Osteoblast (primary cell): ENCODE measurements around the gene STK33. TPM values are rescaled to one million over a fixed set of nuclear protein-coding genes. Genes with fewer than 3 reads are reported as not detected.

ENCODE experiments used
- DNase-seq: peaks from one replicate; pipeline ENCODE4 v3.0.0; 2011; ENCODE audit warnings: low spot score, mixed read lengths; ENCODE audit not compliant: insufficient read length; ENCODE audit errors: missing footprints
- H2AFZ ChIP-seq: 2 replicates; pipeline ENCODE4 v1.6.0; 2011; ENCODE audit warnings: mild to moderate bottlenecking, low read length
- H3K27ac ChIP-seq: 2 replicates; pipeline ENCODE4 v1.5.1; 2011; ENCODE audit warnings: mild to moderate bottlenecking, low read depth, low read length, moderate library complexity
- H3K27me3 ChIP-seq: 2 replicates; pipeline ENCODE4 v1.6.0; 2012; ENCODE audit warnings: mild to moderate bottlenecking, control low read depth, inconsistent platforms, low read length, moderate library complexity; ENCODE audit not compliant: insufficient read depth
- H3K36me3 ChIP-seq: 2 replicates; pipeline ENCODE4 v1.5.1; 2011; ENCODE audit warnings: mild to moderate bottlenecking, low read length, control low read depth, moderate library complexity; ENCODE audit not compliant: insufficient read depth
- H3K4me1 ChIP-seq: 2 replicates; pipeline ENCODE4 v1.5.1; 2011; ENCODE audit warnings: mild to moderate bottlenecking, low read length, control low read depth, moderate library complexity; ENCODE audit not compliant: insufficient read depth
- H3K4me2 ChIP-seq: 2 replicates; pipeline ENCODE4 v1.6.0; 2011; ENCODE audit warnings: mild to moderate bottlenecking, low read length; ENCODE audit not compliant: insufficient read depth
- H3K4me3 ChIP-seq: fragments of 200-600 bp; sonication (generic); 3 replicates; pipeline ENCODE4 v1.5.1; 2012; ENCODE audit warnings: mild to moderate bottlenecking, low read length, inconsistent platforms; ENCODE audit not compliant: insufficient read depth
- H3K79me2 ChIP-seq: 2 replicates; pipeline ENCODE4 v1.6.0; 2012; ENCODE audit warnings: mild to moderate bottlenecking, low read length, control low read depth, inconsistent platforms; ENCODE audit not compliant: insufficient read depth
- H3K9me3 ChIP-seq: 2 replicates; pipeline ENCODE4 v1.5.1; 2011; ENCODE audit warnings: low read depth, low read length, control low read depth
- H4K20me1 ChIP-seq: 2 replicates; pipeline ENCODE4 v1.6.0; 2012; ENCODE audit warnings: mild to moderate bottlenecking, low read length, control low read depth; ENCODE audit not compliant: insufficient read depth
- total RNA-seq: library from RNA; depleted of rRNA; stranded (reverse); fragments of >200 nt; gene quantifications from 2 replicates; pipeline ENCODE4 v1.2.3, GENCODE V29; 2012
- TF ChIP-seq, protein P1 (sequence below): IDR thresholded peaks from 2 replicates; pipeline ENCODE4 v1.5.1; 2011; ENCODE audit warnings: mild to moderate bottlenecking, low read depth, low read length, moderate library complexity; ENCODE audit errors: extremely low read depth

The STK33 gene
- total RNA-seq, 1 donor: 0.72 TPM

DNA sequence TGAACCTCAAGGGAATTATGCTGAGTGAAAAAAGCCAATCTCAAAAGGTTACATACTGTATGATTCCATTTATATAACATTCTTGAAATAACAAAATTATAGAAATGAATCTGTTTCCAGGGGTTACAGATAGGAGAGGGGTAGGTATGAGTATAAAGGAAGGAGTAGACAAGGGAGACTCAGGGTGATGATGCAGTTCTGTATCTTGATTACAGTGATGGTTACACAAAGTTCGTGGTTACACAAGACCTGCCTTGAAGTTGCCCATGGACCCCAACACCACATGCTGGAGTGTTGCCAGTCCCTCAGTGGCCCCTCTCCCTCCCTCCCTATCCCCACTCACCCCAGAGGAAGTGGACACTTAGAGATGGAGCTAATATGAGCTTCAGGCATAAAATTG lies 20.3 kb downstream of the STK33 start:
- Histone ChIP-seq H3K27ac (no peak overlapping the region), H2AFZ (no peak overlapping the region), H3K36me3 (no peaks in the 10 kb centered on the region), H3K79me2 (no peaks in the 10 kb centered on the region), H3K4me3 (no peak overlapping the region), H3K4me1 (no peaks in the 10 kb centered on the region), H3K27me3 (no peaks in the 10 kb centered on the region), H4K20me1 (no peaks in the 10 kb centered on the region), H3K9me3 (no peaks in the 10 kb centered on the region), H3K4me2 (no peak overlapping the region)
- TF ChIP-seq, protein P1, sequence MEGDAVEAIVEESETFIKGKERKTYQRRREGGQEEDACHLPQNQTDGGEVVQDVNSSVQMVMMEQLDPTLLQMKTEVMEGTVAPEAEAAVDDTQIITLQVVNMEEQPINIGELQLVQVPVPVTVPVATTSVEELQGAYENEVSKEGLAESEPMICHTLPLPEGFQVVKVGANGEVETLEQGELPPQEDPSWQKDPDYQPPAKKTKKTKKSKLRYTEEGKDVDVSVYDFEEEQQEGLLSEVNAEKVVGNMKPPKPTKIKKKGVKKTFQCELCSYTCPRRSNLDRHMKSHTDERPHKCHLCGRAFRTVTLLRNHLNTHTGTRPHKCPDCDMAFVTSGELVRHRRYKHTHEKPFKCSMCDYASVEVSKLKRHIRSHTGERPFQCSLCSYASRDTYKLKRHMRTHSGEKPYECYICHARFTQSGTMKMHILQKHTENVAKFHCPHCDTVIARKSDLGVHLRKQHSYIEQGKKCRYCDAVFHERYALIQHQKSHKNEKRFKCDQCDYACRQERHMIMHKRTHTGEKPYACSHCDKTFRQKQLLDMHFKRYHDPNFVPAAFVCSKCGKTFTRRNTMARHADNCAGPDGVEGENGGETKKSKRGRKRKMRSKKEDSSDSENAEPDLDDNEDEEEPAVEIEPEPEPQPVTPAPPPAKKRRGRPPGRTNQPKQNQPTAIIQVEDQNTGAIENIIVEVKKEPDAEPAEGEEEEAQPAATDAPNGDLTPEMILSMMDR: no peak
- DNase-seq: no peak

DNA sequence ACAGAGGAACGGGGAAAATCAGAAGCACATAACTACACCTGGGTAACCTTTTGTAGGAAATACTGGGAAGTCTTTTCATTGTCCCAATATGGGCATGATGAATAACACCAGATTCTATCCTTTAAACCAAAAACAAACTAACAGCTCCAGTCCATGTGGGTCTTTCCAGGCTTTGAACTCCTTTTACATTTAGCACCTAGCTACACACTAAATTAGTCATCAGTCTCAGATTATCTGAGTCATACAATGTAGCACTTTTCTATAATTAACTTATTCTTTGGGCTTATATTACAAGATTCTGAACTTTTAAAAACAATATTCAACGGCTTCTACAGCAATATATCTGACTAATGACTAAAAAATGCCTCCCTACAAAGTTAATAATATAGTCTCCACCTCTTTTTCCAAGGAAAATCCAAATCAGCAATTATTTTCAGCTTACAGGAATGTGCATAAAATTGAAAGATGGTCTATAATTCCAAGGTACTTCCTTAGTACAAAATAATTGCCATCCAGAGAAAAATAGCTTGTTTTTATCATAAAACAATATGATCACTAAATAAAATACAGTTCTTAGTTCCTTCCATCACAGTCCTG lies 26.3 kb downstream of the STK33 start:
- Histone ChIP-seq H3K4me3 (no peak overlapping the region), H3K27me3 (peaks cover 25% of the 10 kb centered on the region), H2AFZ (no peak overlapping the region), H3K27ac (no peak overlapping the region), H4K20me1 (no peaks in the 10 kb centered on the region), H3K79me2 (no peaks in the 10 kb centered on the region), H3K4me1 (peaks cover 9% of the 10 kb centered on the region), H3K36me3 (no peaks in the 10 kb centered on the region), H3K4me2 (no peak overlapping the region), H3K9me3 (no peaks in the 10 kb centered on the region)
- no peak for DNase-seq
- TF ChIP-seq, protein P1: no peak

DNA sequence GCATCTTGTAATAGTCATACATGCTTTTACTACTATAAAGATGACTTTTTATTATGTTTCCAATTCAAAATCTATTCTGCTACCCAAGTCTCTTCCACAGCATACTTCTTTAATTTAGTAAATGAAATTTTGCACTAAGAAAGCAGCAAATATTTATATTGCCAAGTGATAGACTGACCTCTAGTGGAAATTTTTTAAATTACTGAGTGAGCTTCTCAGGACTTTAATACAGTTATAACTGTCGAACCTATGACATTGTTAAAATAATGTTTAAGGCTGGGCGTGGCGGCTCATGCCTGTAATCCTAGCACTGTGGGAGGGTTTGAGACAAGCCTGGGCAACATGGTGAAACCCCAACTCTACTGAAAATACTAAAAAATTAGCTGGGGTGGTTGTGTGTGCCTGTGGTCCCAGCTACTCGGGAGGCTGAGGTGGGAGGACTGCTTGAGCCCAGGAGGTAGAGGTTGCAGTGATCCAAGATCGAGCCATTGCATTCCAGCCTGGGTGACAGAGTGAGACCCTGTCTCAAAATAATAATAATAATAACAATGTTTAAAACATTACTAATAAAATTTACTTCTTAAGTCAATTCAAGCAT lies 27.3 kb downstream of the STK33 start:
- no peaks in the 10 kb centered on the region for H3K9me3 ChIP-seq
- no peaks in the 10 kb centered on the region for H4K20me1 ChIP-seq
- no peak for DNase-seq
- no peaks in the 10 kb centered on the region for H3K79me2 ChIP-seq
- peaks cover 9% of the 10 kb centered on the region for H3K4me1 ChIP-seq
- no peak overlapping the region for H3K27ac ChIP-seq
- no peak overlapping the region for H2AFZ ChIP-seq
- H3K27me3 ChIP-seq: peaks cover 28% of the 10 kb centered on the region
- no peak overlapping the region for H3K4me3 ChIP-seq
- TF ChIP-seq, protein P1: peak; percentile 63
- no peaks in the 10 kb centered on the region for H3K36me3 ChIP-seq
- no peak overlapping the region for H3K4me2 ChIP-seq

DNA sequence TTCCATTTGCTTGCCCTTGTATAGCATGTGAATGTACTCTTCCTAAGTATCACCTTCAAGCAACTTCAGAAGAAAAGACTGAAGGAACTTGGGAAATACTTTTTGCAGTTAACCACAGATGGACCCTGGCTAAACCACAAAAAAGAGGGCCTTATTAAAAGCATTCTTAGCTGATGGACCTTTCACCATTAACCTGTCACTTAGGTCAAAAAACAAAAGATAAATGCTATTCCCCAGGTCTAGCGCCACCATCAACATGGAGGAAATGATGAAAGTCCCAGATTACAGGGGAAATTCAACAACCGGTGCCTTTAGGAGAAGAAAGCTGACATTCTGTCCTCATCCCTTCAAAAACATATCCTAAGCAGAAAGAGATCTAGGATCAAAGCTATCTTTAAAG lies 29.5 kb downstream of the STK33 start:
- Histone ChIP-seq H3K9me3 (peaks cover 1% of the 10 kb centered on the region), H3K4me2 (no peak overlapping the region), H3K27me3 (peaks cover 34% of the 10 kb centered on the region), H3K4me1 (peaks cover 9% of the 10 kb centered on the region), H3K36me3 (no peaks in the 10 kb centered on the region), H2AFZ (no peak overlapping the region), H3K4me3 (no peak overlapping the region), H3K79me2 (no peaks in the 10 kb centered on the region), H3K27ac (no peak overlapping the region), H4K20me1 (no peaks in the 10 kb centered on the region)
- TF ChIP-seq, protein P1: no peak
- no peak for DNase-seq
